NB4 (cell line): ENCODE data around the gene CXCL10.

ENCODE experiments used
- CTCF ChIP-seq: IDR thresholded peaks from one replicate; pipeline ENCODE4 v1.5.1; 2012; ENCODE audit warnings: low read depth, low read length
- MAX ChIP-seq: IDR thresholded peaks from 2 replicates; pipeline ENCODE4 v1.6.1; 2011; ENCODE audit warnings: low read depth, low read length
- POLR2A ChIP-seq: IDR thresholded peaks from 2 replicates; pipeline ENCODE4 v1.6.1; 2011; ENCODE audit warnings: mild to moderate bottlenecking; ENCODE audit not compliant: insufficient read length; ENCODE audit errors: extremely low read depth

GRCh38 chr4:75995727-75996126 is 27.6 kb downstream of the CXCL10 start:
- TF ChIP-seq CTCF = peak; percentile 20
- no peak for TF ChIP-seq POLR2A
- TF ChIP-seq MAX = no peak
